ENCODE data around the gene PRPF39. TPM values are rescaled to one million over a fixed set of nuclear protein-coding genes. Genes with fewer than 3 reads are reported as not detected.
A peak's percentile ranks its signal among the peaks of the same experiment; 100 is the strongest.

Gene PRPF39
- total RNA-seq (2016; rRNA removed; fragmentation: Illumina TruSeq; extraction: Trizol), result 28.8 and 44.2 TPM in 2 replicates
- 8.5 and 10.2 TPM in 2 replicates for total RNA-seq (2016; cell fraction: cytosol; rRNA removed; fragmentation: Illumina TruSeq; extraction: Trizol; ENCODE audit: low read depth)
- 31.1 and 40.1 TPM in 2 replicates for total RNA-seq (2016; cell fraction: insoluble cytoplasmic fraction; rRNA removed; fragmentation: Illumina TruSeq; extraction: Trizol)
- total RNA-seq (2016; cell fraction: membrane; rRNA removed; fragmentation: Illumina TruSeq; extraction: Trizol), result 10.9 and 11.4 TPM in 2 replicates
- 78.2 and 85.9 TPM in 2 replicates for total RNA-seq (2016; cell fraction: nucleus; rRNA removed; fragmentation: Illumina TruSeq; extraction: Trizol)
- 65.0 and 68.0 TPM in 2 replicates for polyA plus RNA-seq (2011; rRNA removed)
- 10.1 and 10.5 TPM in 2 replicates for polyA plus RNA-seq (2011; cell fraction: cytosol; rRNA removed)
- 138 and 158 TPM in 2 replicates for polyA plus RNA-seq (2011; cell fraction: nucleus; rRNA removed)
- polyA plus RNA-seq (2012), result 30.5 and 36.1 TPM in 2 replicates
- polyA plus RNA-seq (2016; cell fraction: cytosol; fragmentation: Illumina TruSeq; extraction: Trizol; ENCODE audit: low read depth), result 2.5 and 2.8 TPM in 2 replicates
- 21.4 and 23.9 TPM in 2 replicates for polyA plus RNA-seq (2016; cell fraction: insoluble cytoplasmic fraction; fragmentation: Illumina TruSeq; extraction: Trizol; ENCODE audit: low read depth)
- 4.6 and 5.1 TPM in 2 replicates for polyA plus RNA-seq (2016; cell fraction: membrane; fragmentation: Illumina TruSeq; extraction: Trizol; ENCODE audit: low read depth)
- polyA plus RNA-seq (2016; cell fraction: nucleus; fragmentation: Illumina TruSeq; extraction: Trizol; ENCODE audit: insufficient read depth, low read depth), result 169 and 172 TPM in 2 replicates
- polyA minus RNA-seq (2011; rRNA and poly(A)+ RNA removed; ENCODE audit: low replicate concordance), result 48.4 and 56.4 TPM in 2 replicates
- polyA minus RNA-seq (2011; cell fraction: cytosol; rRNA and poly(A)+ RNA removed), result 7.5 and 12.0 TPM in 2 replicates
- 207 and 269 TPM in 2 replicates for polyA minus RNA-seq (2011; cell fraction: nucleus; rRNA and poly(A)+ RNA removed)
- Bru-seq, nascent RNA, result percentile 92 among the genes with signal in this experiment
- percentile 92 among the genes with signal in this experiment for BruChase-seq, experiment 1, labeled RNA remaining after a 6-hour chase
- BruChase-seq, experiment 2, labeled RNA remaining after a 2-hour chase, result percentile 94 among the genes with signal in this experiment
- long read RNA-seq, experiment 1, partial matches to known transcripts, result 4 of 13 reads
- long read RNA-seq, experiment 1, other reads (novel, unspliced or antisense), result 4 of 13 reads
- long read RNA-seq, experiment 2, partial matches to known transcripts, result 4 of 4 reads
- long read RNA-seq, experiment 2, other reads (novel, unspliced or antisense), result 0 of 4 reads

GRCh38 chr14:45083976-45084722 lies at the start of gene PRPF39:
PRPF39 (plus strand) TSS chr14:45084116; CDS start chr14:45095240, 11,124 bp downstream.
- peak within 1 kb of the TSS; percentile 77 for H3K27ac ChIP-seq (ENCODE audit: extremely low read length, insufficient read depth, low read length)
- FAIRE-seq (no peak), DNase-seq (ENCODE audit: low spot score) (peak; percentile 87), ATAC-seq (peak; percentile 92)
- BruUV-seq (replicated peaks), result TSS peak; percentile 65
- POLR2A ChIA-PET, result interaction anchor here (0.7 to 1.9 kb wide), 9 partner anchors 14 to 187 kb away, joined by 3 to 7 read pairs (median 5); partner anchors contain the start of genes FKBP3, KLHL28, MIS18BP1 and TOGARAM1
- intact Hi-C loops (cut with micrococcal nuclease; ENCODE audit: unreplicated experiment) (loop anchor here (2.0 kb wide), 2 partner anchors 51 to 121 kb away; partner anchors contain the start of genes FANCM, FKBP3 and TOGARAM1), in situ Hi-C loops (cut with HindIII; ENCODE audit: extremely low pct_ligation_motif_present, low pct_unique_long_range_greater_than_20kb) (no loop called here)
- H3K9me3 ChIP-seq (ENCODE audit: low read length), result no peaks in the 10 kb centered on the region
- peak within 1 kb of the TSS; percentile 81 to 91 (median 90) for H3K4me3 ChIP-seq (replicated peaks in 1 of 3; ENCODE audit: insufficient read depth in 1 of 3, low read depth in 2 of 3, low read length in 3 of 3)
- peaks cover 62% of the 10 kb centered on the region for H3K4me1 ChIP-seq (ENCODE audit: insufficient read depth, low read length)
- H4K20me1 ChIP-seq (ENCODE audit: insufficient read depth, low read length), result peaks cover 36% of the 10 kb centered on the region
- WGBS (ENCODE audit: low lambda C conversion rate), result under 1% methylated on average over 13 of the region's 49 CpGs
- peak within 1 kb of the TSS; percentile 98 for H2AFZ ChIP-seq (ENCODE audit: low read length)
- no peaks in the 10 kb centered on the region for H3K27me3 ChIP-seq (ENCODE audit: control insufficient read depth in 1 of 2, insufficient read depth in 2 of 2, low read length in 2 of 2)
- H3K9ac ChIP-seq (ENCODE audit: insufficient read depth, low read depth, low read length), result peak within 1 kb of the TSS; percentile 84
- peaks cover 51% of the 10 kb centered on the region for H3K79me2 ChIP-seq (ENCODE audit: insufficient read depth, low read length)
- 0 out of 5 replicates have a peak, but pooled peaks cover 0 to 4% of the 10 kb centered on the region in 2 experiments for H3K36me3 ChIP-seq (replicated peaks in 1 of 2; ENCODE audit: control insufficient read depth in 1 of 2, insufficient read depth in 2 of 2, low read length in 2 of 2)
- H3K4me2 ChIP-seq (ENCODE audit: low read depth, low read length), result peak within 1 kb of the TSS; percentile 94
- CTCF ChIA-PET (ENCODE audit: low intra/inter-chr PET ratio, low total read pairs), result no interaction called here
- peak; percentile 64; the same call in 1 of the 2 replicates for TF ChIP-seq GABPB1 (CRISPR knock-in tag; IDR thresholded peaks at IDR 0.05)
- no peak for TF ChIP-seq ZNF720 (CRISPR knock-in tag; IDR thresholded peaks at IDR 0.05)
- no peak for TF ChIP-seq RBAK (CRISPR knock-in tag; IDR thresholded peaks at IDR 0.05)
- no peak for TF ChIP-seq CSRNP2 (CRISPR knock-in tag; conservative IDR thresholded peaks at IDR 0.05; ENCODE audit: low read depth)
- TF ChIP-seq ZNF792 (CRISPR knock-in tag; IDR thresholded peaks at IDR 0.05), result peak; percentile 90
- TF ChIP-seq ZNF709 (CRISPR knock-in tag; IDR thresholded peaks at IDR 0.05), result peak; percentile 66
- TF ChIP-seq SP4 (CRISPR knock-in tag; IDR thresholded peaks at IDR 0.05), result no peak
- no peak for TF ChIP-seq STAT6 (CRISPR knock-in tag; IDR thresholded peaks at IDR 0.05; ENCODE audit: borderline replicate concordance)
- TF ChIP-seq ZBTB39 (CRISPR knock-in tag; IDR thresholded peaks at IDR 0.05), result no peak
- no peak for TF ChIP-seq NFYB (CRISPR knock-in tag; IDR thresholded peaks at IDR 0.05)

All from HepG2 (cell line).